SK-N-SH treated with all-trans-retinoic acid at 6 μM for 48 hours (cell line): ENCODE measurements around the gene PACSIN2.

ENCODE experiments used
- ATAC-seq: fragments of 200-7000 bp; cut with Tn5 transposase; 3 replicates; pipeline ENCODE4 v1.9.1; 2020; ENCODE audit warnings: mild to moderate bottlenecking, moderate library complexity
- ARNTL ChIP-seq: fragments of 450-650 bp; formaldehyde crosslinking; IDR thresholded peaks from 2 replicates; pipeline ENCODE4 v1.5.0; 2020; ENCODE audit warnings: low read depth, mild to moderate bottlenecking, moderate library complexity, borderline replicate concordance
- BACH2 ChIP-seq: fragments of 250-450 bp; sonication (Bioruptor Pico); IDR thresholded peaks from 2 replicates; pipeline ENCODE4 v1.9.0; 2021; ENCODE audit warnings: mild to moderate bottlenecking, borderline replicate concordance
- CREB5 ChIP-seq: fragments of 250-450 bp; sonication (Bioruptor Pico); IDR thresholded peaks from 2 replicates; pipeline ENCODE4 v1.5.1; 2020; ENCODE audit warnings: low read depth, mild to moderate bottlenecking, moderate library complexity
- CSDC2 ChIP-seq: fragments of 250-450 bp; sonication (Bioruptor Pico); IDR thresholded peaks from 2 replicates; pipeline ENCODE4 v1.5.0; 2020; ENCODE audit warnings: mild to moderate bottlenecking, moderate library complexity
- CSRNP3 ChIP-seq: fragments of 250-450 bp; sonication (Bioruptor Pico); IDR thresholded peaks from 2 replicates; pipeline ENCODE4 v1.5.1; 2021; ENCODE audit warnings: mild to moderate bottlenecking, moderate library complexity
- ESRRG ChIP-seq: fragments of 250-450 bp; sonication (Bioruptor Pico); IDR thresholded peaks from 2 replicates; pipeline ENCODE4 v1.6.1; 2021; ENCODE audit warnings: mild to moderate bottlenecking
- GLIS3 ChIP-seq: fragments of 250-450 bp; sonication (Bioruptor Pico); IDR thresholded peaks from 2 replicates; pipeline ENCODE4 v1.5.0; 2020; ENCODE audit warnings: mild to moderate bottlenecking, moderate library complexity
- ISL1 ChIP-seq: fragments of 250-450 bp; sonication (Bioruptor Pico); IDR thresholded peaks from 2 replicates; pipeline ENCODE4 v2.1.2; 2022; ENCODE audit warnings: mild to moderate bottlenecking, moderate library complexity
- OSR1 ChIP-seq: fragments of 250-450 bp; sonication (Bioruptor Pico); IDR thresholded peaks from 2 replicates; pipeline ENCODE4 v1.8.0; 2022; ENCODE audit warnings: moderate library complexity, mild to moderate bottlenecking, inconsistent platforms
- PATZ1 ChIP-seq: fragments of 250-450 bp; sonication (Bioruptor Pico); IDR thresholded peaks from 2 replicates; pipeline ENCODE4 v1.8.0; 2020; ENCODE audit warnings: mild to moderate bottlenecking, moderate library complexity, borderline replicate concordance
- POU6F1 ChIP-seq: fragments of 250-450 bp; sonication (Bioruptor Pico); IDR thresholded peaks from 2 replicates; pipeline ENCODE4 v1.8.0; 2021; ENCODE audit warnings: low read depth, mild to moderate bottlenecking, moderate library complexity, borderline replicate concordance
- PPARA ChIP-seq: fragments of 250-450 bp; sonication (Bioruptor Pico); IDR thresholded peaks from 2 replicates; pipeline ENCODE4 v1.5.0; 2020; ENCODE audit warnings: mild to moderate bottlenecking, borderline replicate concordance
- RARB ChIP-seq: fragments of 250-450 bp; sonication (Bioruptor Pico); IDR thresholded peaks from 2 replicates; pipeline ENCODE4 v1.8.0; 2021; ENCODE audit warnings: mild to moderate bottlenecking, moderate library complexity
- SNAI2 ChIP-seq: fragments of 250-450 bp; sonication (Bioruptor Pico); IDR thresholded peaks from 2 replicates; pipeline ENCODE4 v1.5.0; 2020; ENCODE audit warnings: mild to moderate bottlenecking, moderate library complexity
- TCF4 ChIP-seq: fragments of 250-450 bp; sonication (Bioruptor Pico); IDR thresholded peaks from 2 replicates; pipeline ENCODE4 v1.8.0; 2021; ENCODE audit warnings: mild to moderate bottlenecking, moderate library complexity, borderline replicate concordance
- TSHZ2 ChIP-seq: fragments of 250-450 bp; sonication (Bioruptor Pico); IDR thresholded peaks from 2 replicates; pipeline ENCODE4 v1.5.0; 2020; ENCODE audit warnings: mild to moderate bottlenecking, moderate library complexity
- ZC3H10 ChIP-seq: fragments of 250-450 bp; sonication (Bioruptor Pico); IDR thresholded peaks from 2 replicates; pipeline ENCODE4 v1.5.1; 2021; ENCODE audit warnings: mild to moderate bottlenecking, moderate library complexity
- ZFP3 ChIP-seq: fragments of 250-450 bp; sonication (Bioruptor Pico); IDR thresholded peaks from 2 replicates; pipeline ENCODE4 v1.5.0; 2020; ENCODE audit warnings: mild to moderate bottlenecking, moderate library complexity
- ZFP30 ChIP-seq: fragments of 450-650 bp; formaldehyde crosslinking; IDR thresholded peaks from 2 replicates; pipeline ENCODE4 v1.5.0; 2022; ENCODE audit warnings: mild to moderate bottlenecking, moderate library complexity
- ZNF565 ChIP-seq: fragments of 450-650 bp; formaldehyde crosslinking; conservative IDR thresholded peaks from 2 replicates; pipeline ENCODE4 v1.5.0; 2020; ENCODE audit warnings: low read depth, mild to moderate bottlenecking, moderate library complexity
- ZNF70 ChIP-seq: fragments of 450-650 bp; formaldehyde crosslinking; IDR thresholded peaks from 2 replicates; pipeline ENCODE4 v1.5.0; 2020; ENCODE audit warnings: mild to moderate bottlenecking, moderate library complexity
- ZNF8 ChIP-seq: fragments of 450-650 bp; formaldehyde crosslinking; IDR thresholded peaks from 2 replicates; pipeline ENCODE4 v1.5.0; 2020; ENCODE audit warnings: mild to moderate bottlenecking, moderate library complexity

Gene PACSIN2

GRCh38 chr22:42876041-42876440 lies 138.9 kb downstream of the PACSIN2 start:
- TF ChIP-seq RARB (CRISPR knock-in tag) (no peak), ZNF8 (CRISPR knock-in tag) (no peak), POU6F1 (no peak), ZC3H10 (CRISPR knock-in tag) (no peak), GLIS3 (CRISPR knock-in tag) (no peak), ZNF70 (CRISPR knock-in tag) (no peak), PPARA (CRISPR knock-in tag) (no peak), TCF4 (no peak), BACH2 (CRISPR knock-in tag) (no peak), ZNF565 (CRISPR knock-in tag) (no peak), CSRNP3 (CRISPR knock-in tag) (no peak), ESRRG (no peak), TSHZ2 (CRISPR knock-in tag) (no peak), ARNTL (CRISPR knock-in tag) (no peak), ISL1 (CRISPR knock-in tag) (no peak), SNAI2 (CRISPR knock-in tag) (no peak), PATZ1 (CRISPR knock-in tag) (no peak)
- ATAC-seq: no peak

DNA sequence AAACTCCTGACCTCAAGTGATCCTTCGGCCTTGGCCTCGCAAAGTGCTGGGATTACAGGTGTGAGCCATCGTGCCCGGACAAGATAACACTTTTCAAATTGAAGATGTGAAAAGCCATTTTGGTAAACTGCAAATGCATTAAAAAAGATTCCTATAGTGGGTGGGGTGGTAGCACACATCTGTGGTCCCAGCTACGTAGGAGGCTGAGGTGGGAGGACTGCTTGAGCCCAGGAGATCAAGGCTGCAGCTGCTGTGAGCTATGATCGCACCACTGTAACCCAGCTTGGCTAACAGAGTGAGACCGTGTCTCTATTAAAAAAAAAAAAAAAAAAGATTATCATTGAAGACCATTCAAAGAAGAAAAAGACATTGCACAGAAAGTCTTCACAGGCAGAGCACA lies 140.9 kb downstream of the PACSIN2 start:
- ATAC-seq: no peak
- TF ChIP-seq ZNF70 (CRISPR knock-in tag) (no peak), OSR1 (CRISPR knock-in tag) (no peak), TCF4 (no peak), ARNTL (CRISPR knock-in tag) (no peak), RARB (CRISPR knock-in tag) (no peak), CREB5 (CRISPR knock-in tag) (no peak), ESRRG (no peak), SNAI2 (CRISPR knock-in tag) (no peak), PPARA (CRISPR knock-in tag) (no peak), ZC3H10 (CRISPR knock-in tag) (no peak), TSHZ2 (CRISPR knock-in tag) (no peak), ISL1 (CRISPR knock-in tag) (no peak), CSRNP3 (CRISPR knock-in tag) (no peak), ZNF565 (CRISPR knock-in tag) (no peak), ZFP30 (CRISPR knock-in tag) (no peak), ZFP3 (CRISPR knock-in tag) (no peak), CSDC2 (CRISPR knock-in tag) (no peak)
- TF ChIP-seq, all 23 proteins: peak for 0
